GM19324 (cell line): ENCODE results near the gene C5orf15.

Source experiments
- ATAC-seq: cut with Tn5 transposase; IDR thresholded peaks from one replicate; pipeline ENCODE4 v1.9.1; 2021; ENCODE audit warnings: mild to moderate bottlenecking, moderate library complexity; ENCODE audit not compliant: unreplicated experiment, low FRiP score

Gene C5orf15

DNA sequence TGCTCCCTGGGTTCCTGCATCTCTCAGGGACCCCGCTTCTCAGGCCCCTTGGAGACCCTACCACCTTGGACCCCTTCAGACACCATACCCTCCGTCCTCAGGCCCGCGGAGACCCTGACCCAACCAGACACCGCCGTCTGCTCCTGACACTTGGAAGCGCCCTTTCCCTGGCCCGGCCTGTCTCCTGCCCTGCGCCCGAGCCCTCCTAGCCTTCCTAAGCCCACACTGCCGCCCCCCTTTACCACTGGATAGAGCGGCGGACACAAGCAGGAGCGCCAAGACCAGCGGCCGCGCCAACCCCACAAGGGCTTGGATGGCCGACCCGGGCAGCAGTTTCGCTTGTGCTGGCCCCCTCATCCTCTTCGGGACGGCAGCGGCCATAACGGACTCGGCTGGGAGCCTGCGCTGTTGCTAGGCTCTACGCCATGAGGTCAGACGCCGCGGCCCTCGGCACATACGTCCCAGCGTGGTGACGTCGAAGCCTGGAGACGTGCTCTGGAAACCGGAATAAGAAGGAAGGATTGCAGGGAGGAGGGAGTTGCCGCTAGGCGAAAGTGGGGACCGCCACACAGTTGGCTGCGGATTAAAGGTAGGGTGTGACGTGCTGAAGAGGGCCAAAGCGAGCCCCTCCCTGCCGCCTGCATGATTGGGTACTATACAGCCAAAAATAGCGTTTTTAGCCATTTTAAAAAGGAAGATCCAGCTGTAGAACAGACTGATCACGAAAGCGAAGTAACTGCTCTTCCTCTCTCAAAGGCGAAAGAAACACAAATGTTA, at the start of gene C5orf15:
Gene C5orf15, minus strand, starts transcription at position 422 of the 777 bp plus-strand sequence. Its CDS starts 41 bp downstream, at position 381.
- ATAC-seq, result peak; percentile 94

GRCh38 chr5:134008266-134008749, 39.9 kb upstream of the C5orf15 start:
- ATAC-seq, result no peak

DNA sequence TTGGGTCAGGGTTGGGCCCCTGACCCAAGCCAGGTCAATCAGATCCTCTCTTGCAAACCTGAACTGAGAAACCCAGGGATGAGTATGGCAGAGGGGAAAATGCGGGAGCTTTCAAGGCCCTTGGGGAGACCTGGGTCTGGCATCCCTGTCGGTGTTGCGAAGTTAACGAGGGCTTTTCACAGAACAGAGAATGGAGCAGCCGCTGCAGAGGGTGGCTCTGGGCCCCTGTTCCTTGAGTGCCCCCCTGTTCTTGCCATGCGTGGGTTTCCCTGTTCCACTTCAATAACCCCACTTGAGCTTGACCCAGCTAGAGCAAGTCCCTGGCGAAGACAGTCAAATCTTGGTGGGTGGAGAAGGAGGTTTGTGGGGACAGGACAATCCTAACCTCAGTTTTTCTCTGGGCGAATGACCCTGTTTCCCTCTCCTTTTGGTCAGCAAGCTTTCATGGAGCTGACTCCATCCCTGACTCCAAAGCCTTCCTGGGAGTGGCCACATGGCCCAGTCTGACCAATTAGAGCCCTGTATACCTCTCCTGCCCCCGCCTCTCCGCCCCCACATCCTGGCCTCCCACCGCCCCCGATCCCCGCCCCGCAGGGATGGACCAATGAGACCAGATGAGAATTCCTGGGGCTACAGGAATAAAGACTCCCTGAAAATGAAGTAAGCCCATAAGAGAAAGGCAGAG, 39.3 kb upstream of the C5orf15 start:
- no peak for ATAC-seq

DNA sequence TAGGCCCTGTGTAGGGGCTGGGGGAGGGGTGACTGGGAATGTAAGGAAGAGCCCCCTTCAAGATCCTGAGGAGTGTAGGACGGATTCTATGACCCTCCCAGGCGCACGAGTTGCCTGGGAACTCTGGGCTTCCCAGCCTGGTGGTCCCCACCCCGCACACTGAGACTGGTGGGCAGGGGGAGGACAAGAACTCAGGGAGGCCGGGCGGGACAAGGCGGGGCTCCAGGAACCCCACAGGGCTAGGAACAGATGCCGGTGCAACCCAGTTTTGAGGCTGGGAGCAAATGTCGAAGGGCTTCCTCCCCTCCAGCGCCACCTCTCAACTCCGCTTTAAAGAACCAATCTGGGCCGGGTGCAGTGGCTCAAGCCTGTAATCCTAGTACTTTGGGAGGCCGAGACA, 37.7 kb upstream of the C5orf15 start:
- ATAC-seq, result no peak

- ATAC-seq, result no peak
Observed at GRCh38 chr5:134005417-134006061, 37.1 kb upstream of the C5orf15 start.

GRCh38 chr5:134004626-134005416, 36.4 kb upstream of the C5orf15 start, which contains the start of gene VDAC1:
Gene VDAC1 (minus strand): TSS chr5:134004975. CDS start chr5:133993012, 11,963 bp downstream.
- ATAC-seq, result peak; percentile 84

DNA sequence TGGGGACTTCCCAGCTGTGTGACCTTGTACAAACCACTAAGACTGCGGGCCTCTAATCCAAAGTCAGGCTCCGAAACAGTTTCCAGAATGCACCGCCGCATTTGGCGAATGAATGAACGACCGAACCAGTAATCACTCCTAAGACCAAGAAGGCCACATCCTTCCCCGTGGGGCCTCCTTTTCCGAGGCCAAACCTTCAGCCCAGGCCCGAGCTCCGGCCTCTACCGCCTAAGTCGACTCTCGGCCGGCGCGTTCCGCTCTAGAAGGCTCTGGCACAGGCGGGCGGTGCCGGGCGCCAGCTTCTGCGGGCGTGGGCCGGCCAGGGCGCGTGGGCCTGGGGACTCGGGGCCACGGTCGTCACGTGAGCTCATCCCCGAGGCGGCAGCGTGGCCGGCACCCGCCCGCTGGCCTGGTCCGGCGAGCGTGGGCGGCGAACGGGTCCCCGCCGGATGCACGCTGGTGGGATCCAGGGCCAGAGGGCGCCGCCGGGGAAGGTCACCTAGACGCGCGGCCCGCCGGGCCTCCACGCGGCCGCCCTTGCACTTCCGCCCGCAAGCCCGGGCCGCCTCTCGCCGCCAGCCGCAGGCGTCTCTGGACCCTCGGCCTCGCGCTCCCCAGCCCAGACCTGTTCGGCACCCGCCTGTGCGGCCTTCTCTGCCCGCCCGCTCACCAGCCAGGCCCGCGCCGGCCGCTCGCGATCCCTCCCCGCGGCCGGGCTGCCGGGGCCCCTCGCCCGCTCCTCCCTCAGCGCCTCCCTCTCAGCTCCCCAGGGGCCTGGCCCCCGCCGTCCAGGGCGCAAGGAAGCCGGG, 35.6 kb upstream of the C5orf15 start:
- ATAC-seq, result peak; percentile 48

DNA sequence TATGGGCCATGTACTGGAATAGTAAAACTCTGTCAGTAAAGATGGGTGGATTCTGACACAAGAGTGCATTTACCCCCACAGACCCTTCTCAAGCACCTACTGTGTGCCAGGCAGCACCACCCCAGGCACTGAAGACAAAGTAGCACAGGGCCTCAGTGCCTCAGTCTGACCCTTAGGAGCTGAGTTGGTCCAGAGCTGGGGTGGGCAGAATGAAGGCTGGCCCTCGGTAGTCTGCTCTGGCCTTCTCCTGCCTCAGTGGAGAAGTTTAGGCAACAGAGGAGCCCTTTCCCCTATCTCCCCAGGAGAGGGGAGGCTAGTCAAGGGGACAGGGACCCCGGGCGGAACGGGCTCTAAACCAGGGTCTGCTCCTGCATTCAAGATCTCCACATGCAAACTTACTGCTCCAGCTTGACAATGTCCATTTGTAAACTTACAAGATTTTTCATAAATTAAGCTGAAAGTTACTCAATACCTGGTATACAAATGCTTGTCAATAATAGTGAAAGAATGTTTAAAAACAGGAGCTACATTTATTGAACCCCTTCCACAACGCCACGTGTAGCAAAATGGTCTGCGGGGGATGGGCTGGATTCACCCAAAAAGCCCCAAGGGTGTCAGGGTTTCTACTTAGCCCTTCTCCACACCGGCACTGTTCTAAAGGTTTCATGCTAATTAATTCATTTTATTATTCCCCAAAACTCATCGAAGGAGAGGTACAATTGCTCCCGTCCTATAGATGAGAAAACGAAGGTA, 34.8 kb upstream of the C5orf15 start:
- ATAC-seq, result no peak

DNA sequence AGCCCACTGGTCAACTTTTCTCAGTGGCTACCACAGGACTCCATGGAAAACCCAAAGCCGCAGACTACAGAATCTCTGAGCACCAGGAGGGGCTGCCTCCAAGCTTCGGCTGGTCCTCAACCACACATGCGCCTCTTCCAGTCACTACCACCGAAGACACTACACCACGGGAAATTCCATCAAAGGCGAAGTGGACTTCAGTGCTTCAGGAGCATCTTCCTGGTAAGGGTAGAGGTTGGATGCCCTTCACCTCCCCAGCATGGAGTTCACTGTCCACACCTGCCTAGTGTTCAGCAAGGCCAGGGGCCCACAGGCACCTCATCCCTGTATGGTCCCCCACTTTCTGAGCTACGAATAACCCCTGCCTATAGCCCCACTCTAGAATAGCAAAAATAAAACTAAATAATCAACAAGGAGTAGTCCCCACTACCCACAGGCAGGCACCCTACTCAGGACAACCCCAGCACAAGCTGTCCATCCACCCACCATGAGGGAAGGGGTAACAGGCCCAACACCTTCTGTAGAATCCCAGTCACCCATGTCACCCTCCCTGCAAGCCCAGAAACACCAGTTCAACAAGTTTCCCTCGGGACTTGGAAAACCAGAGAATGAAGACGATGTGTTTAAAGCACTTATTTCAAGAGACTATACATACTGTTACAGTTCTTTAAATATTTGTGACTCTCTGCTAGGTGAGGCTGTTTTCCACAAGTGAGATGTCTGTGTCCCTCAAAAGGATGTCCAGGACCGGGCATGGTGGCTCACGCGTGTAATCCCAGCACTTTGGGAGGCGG, 33.7 kb upstream of the C5orf15 start:
- ATAC-seq, result no peak

DNA sequence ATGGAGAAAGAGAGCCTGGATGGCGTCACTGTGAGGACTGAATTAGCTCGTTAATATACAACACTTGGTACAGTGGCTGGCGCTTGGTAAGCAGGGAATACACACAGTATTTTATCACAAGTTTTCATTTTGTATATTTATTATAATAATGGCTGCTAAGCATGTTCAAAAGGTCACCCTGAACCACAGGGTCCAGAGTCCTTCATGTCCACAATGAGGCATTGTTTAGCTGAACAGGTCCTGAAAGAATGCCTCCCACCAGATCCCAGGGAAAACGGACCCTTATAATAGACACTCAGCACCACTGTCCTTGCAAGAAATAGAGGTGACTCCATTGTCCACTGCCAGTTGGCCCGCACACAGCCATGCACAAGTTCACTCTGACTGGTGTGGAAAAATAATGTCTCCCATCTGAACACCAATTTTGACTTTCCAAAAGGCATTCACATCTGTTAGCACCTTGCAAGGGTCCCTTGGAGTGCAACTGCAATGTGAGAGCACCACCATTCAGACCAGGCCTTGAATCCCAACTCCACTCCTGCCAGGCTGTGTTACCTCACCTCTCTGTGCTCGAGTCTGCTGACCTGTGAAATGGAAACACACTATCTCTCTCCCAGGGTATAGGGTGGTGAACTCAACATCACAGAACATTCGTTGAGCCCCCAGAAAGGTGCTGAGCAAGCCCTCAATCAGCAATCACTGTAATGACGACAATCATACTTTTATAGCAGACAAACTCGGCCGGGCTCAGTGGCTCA, 32.5 kb upstream of the C5orf15 start:
- no peak for ATAC-seq

GRCh38 chr5:134000091-134000511, 31.7 kb upstream of the C5orf15 start:
- no peak for ATAC-seq

GRCh38 chr5:133998807-133999206, 30.4 kb upstream of the C5orf15 start:
- no peak for ATAC-seq

- no peak for ATAC-seq
Observed at GRCh38 chr5:133998042-133998441, 29.6 kb upstream of the C5orf15 start.

DNA sequence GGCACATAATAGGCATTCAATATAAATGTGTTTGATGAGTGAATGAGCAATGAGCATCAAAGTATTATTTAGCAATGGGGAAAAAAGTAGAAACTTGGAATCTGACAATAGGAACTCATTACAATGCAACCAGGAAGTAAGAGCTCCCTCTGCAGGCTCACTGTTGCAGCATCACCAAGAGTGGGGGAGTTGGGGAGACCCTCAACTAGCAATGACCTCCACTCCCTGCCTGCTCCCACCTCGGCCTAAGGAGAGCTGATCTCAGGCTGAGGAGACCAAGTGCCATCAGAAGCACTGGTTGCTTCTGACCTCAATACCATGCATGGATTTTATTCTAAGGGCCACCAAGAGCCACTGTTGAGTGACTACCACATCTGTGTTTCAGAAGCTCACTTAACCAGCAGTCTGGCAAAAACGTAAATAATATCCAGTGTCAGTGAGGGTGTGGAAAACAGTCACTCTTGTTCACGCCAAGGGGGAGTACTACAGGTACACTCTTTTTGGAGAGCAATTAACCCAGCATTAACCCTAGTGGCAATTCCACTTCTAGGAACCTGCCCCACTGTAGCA, 28.3 kb upstream of the C5orf15 start:
- ATAC-seq, result no peak

DNA sequence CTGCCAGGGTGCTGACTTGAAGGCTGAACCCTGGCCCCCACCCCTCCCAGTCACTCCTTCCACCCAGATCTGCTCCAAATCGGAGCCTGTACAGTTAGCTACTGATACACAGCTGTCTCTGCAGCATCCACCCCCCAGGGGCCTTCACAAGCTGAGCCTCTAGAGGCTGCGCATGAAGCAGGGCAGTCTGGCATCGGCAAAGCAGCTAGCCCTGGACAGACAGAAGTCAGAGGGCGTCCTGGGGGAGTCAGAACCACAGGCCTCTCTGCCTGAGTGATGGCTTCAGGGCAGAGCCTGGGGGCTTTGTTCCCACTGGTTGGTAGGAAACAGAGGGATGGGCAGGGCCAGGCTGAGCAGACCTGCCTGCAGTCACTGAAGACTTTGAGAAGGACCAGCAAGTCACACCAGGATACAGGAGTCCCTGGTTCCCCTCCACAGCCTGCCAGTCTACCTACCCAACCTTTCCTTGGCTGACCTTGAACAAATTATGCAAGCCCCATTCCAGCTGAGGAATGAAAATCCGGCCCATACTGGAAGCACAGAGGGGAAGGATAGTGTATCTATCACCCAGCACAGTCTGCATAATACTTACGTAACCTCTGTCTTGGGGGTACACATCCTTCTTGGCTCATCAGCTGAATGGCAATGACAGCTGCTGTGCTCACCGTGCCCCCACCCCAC, 27.6 kb upstream of the C5orf15 start:
- ATAC-seq, result no peak

DNA sequence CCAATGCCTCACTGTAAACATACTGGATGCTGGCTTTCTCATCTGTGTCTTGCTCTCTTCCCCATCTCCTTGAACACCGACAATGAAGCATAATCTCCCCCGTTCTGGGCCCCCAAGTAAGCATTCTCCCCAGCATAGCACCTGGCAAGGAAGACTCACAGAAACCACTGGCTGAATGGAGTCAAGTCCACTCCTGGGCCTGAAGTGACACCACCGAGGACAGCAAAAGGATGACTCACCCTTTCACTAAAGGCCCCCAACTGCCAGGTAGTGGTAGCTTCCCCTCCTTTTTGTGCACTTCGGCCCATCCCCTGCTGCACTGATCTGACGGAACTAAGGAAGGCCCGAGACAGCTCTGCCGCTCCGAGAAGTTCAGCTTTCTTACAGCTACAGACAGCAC, 26.9 kb upstream of the C5orf15 start:
- ATAC-seq, result no peak

GRCh38 chr5:133994990-133995333, 26.5 kb upstream of the C5orf15 start:
- no peak for ATAC-seq
